ENCODE measurements around the gene TMEM40. TPM values are rescaled to one million over a fixed set of nuclear protein-coding genes. Genes with fewer than 3 reads are reported as not detected.

TMEM40 gene
- total and polyA plus RNA-seq, 9 donors: 0.11 to 0.80 (median 0.20) TPM; not detected in 6

- H3K27ac ChIP-seq: no peak overlapping the region
- no peaks in the 10 kb centered on the region for H3K36me3 ChIP-seq
- H3K4me1 ChIP-seq (ENCODE audit: insufficient read depth): no peaks in the 10 kb centered on the region
- DNase-seq: no peak
- H3K4me3 ChIP-seq: no peak overlapping the region
- H3K9me3 ChIP-seq: no peaks in the 10 kb centered on the region
- TF ChIP-seq EP300 (IDR thresholded peaks at IDR 0.05) (no peak), CTCF (IDR thresholded peaks at IDR 0.05) (no peak)
- 72 to 83% (median 79%) methylated on average over 4 of the region's 4 CpGs for WGBS, 3 donors
- H3K27me3 ChIP-seq: no peaks in the 10 kb centered on the region
- intact Hi-C loops (cut with DNase I): no loop called here
Measured at GRCh38 chr3:12774619-12775018, 15.6 kb upstream of the TMEM40 start.

- Histone ChIP-seq H3K27me3 (no peaks in the 10 kb centered on the region), H3K27ac (no peak overlapping the region), H3K4me1 (ENCODE audit: insufficient read depth) (no peaks in the 10 kb centered on the region), H3K36me3 (no peaks in the 10 kb centered on the region), H3K4me3 (no peak overlapping the region), H3K9me3 (no peaks in the 10 kb centered on the region)
- intact Hi-C loops (cut with DNase I): no loop called here
- WGBS, 3 donors: 95 to 100% (median 100%) methylated on average over 1 of the region's 1 CpG
- no peak for DNase-seq
- no peak for TF ChIP-seq EP300 (IDR thresholded peaks at IDR 0.05)
- TF ChIP-seq POLR2A (IDR thresholded peaks at IDR 0.05): no peak
- TF ChIP-seq CTCF (IDR thresholded peaks at IDR 0.05): no peak
Measured at GRCh38 chr3:12773710-12774086, 14.6 kb upstream of the TMEM40 start.

- Histone ChIP-seq H3K27me3 (no peaks in the 10 kb centered on the region), H3K4me3 (no peak overlapping the region), H3K9me3 (no peaks in the 10 kb centered on the region), H3K36me3 (no peaks in the 10 kb centered on the region), H3K27ac (no peak overlapping the region), H3K4me1 (ENCODE audit: insufficient read depth) (no peaks in the 10 kb centered on the region)
- intact Hi-C loops (cut with DNase I): no loop called here
- no peak for TF ChIP-seq POLR2A (IDR thresholded peaks at IDR 0.05)
- no peak for TF ChIP-seq CTCF (IDR thresholded peaks at IDR 0.05)
- no peak for TF ChIP-seq EP300 (IDR thresholded peaks at IDR 0.05)
- WGBS, 3 donors: 59 to 63% (median 60%) methylated on average over 2 of the region's 2 CpGs
- DNase-seq: no peak
Measured at GRCh38 chr3:12773030-12773709, 14.1 kb upstream of the TMEM40 start.

GRCh38 chr3:12772462-12772861 is 13.4 kb upstream of the TMEM40 start:
- H3K27me3 ChIP-seq: no peaks in the 10 kb centered on the region
- no peaks in the 10 kb centered on the region for H3K4me1 ChIP-seq (ENCODE audit: insufficient read depth)
- WGBS, 3 donors: 83 to 87% (median 86%) methylated on average over 5 of the region's 5 CpGs
- H3K9me3 ChIP-seq: no peaks in the 10 kb centered on the region
- H3K4me3 ChIP-seq: no peak overlapping the region
- no peak for DNase-seq
- TF ChIP-seq CTCF (IDR thresholded peaks at IDR 0.05) (no peak), EP300 (IDR thresholded peaks at IDR 0.05) (no peak), POLR2A (IDR thresholded peaks at IDR 0.05) (no peak)
- no peak overlapping the region for H3K27ac ChIP-seq
- no peaks in the 10 kb centered on the region for H3K36me3 ChIP-seq
- intact Hi-C loops (cut with DNase I): no loop called here
